ENCODE data around the gene OXER1.
A peak's percentile ranks its signal among the peaks of the same experiment; 100 is the strongest.
"Not testable (repeated sequence)": the region's sequence is repeated elsewhere in the genome, so short reads cannot be mapped to it uniquely, and the experiment has no call there.

Gene OXER1

DNA sequence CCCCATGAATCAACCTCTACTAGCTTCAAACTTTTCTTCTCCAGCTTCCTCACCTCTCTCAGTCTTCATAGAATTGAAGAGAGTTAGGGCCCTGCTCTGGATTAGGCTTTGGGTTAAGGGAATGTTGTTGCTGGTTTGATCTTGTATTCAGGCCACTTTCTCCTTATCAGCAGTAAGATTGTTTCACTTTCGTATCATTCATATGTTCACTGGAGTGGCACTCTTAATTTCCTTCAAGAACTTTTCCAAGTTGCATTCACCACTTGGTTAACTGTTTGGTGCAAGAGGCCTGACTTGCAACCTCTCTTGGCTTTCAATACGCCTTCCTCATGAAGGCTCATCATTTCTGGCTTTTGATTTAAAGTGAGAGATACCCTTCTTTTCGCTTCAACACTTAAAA, 22.8 kb downstream of the OXER1 start:
- Histone ChIP-seq H3K9me3 (no peaks in the 10 kb centered on the region), H3K36me3 (peaks cover 7 to 27% (median 9%) of the 10 kb centered on the region in 3 donors), H3K4me3 (no peak overlapping the region), H3K27me3 (no peaks in the 10 kb centered on the region), H3K4me1 (no peaks in the 10 kb centered on the region), H3K27ac (no peak overlapping the region)
- no peak for DNase-seq
- intact Hi-C loops (cut with DNase I; ENCODE audit: low total_unique reads), result no loop called here
- TF ChIP-seq, protein P1, sequence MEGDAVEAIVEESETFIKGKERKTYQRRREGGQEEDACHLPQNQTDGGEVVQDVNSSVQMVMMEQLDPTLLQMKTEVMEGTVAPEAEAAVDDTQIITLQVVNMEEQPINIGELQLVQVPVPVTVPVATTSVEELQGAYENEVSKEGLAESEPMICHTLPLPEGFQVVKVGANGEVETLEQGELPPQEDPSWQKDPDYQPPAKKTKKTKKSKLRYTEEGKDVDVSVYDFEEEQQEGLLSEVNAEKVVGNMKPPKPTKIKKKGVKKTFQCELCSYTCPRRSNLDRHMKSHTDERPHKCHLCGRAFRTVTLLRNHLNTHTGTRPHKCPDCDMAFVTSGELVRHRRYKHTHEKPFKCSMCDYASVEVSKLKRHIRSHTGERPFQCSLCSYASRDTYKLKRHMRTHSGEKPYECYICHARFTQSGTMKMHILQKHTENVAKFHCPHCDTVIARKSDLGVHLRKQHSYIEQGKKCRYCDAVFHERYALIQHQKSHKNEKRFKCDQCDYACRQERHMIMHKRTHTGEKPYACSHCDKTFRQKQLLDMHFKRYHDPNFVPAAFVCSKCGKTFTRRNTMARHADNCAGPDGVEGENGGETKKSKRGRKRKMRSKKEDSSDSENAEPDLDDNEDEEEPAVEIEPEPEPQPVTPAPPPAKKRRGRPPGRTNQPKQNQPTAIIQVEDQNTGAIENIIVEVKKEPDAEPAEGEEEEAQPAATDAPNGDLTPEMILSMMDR (IDR thresholded peaks at IDR 0.05), result no peak

DNA sequence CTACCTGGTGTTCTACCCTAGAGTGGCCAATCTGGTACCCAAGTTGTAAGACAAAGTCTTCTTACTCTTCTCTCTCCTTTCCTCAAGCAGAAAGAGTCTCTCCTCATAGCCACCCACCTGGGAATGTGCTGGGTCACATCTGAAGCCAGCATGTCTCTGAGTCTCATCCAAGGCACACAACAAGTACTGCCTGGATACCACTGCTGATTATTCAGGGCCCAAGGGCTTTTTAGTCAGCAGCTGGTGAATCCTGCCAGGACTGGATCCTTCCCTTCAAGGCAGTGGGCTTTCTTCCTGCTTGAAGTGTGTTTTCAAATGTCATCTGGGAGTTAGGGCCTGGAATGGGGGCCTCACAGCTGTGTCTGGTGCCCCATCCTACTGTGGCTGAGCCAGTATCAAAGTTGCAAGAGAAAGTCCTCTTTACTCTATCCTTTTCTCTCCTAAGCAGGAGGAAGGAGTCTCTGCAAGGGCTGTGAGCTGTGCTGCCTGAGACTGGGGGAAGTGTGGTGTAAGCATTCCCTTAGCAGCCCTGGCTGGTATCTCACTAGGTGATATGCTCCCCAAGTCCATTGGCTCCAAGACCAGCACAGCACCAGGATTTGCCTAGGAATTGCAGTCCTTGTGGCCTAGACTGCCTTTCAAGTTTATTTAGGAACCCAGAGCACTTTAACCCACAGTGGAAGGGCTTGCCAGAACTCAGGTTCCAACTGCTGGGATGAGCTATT, 27.2 kb downstream of the OXER1 start:
- DNase-seq, result no peak
- no peak overlapping the region for H3K4me3 ChIP-seq
- H3K27me3 ChIP-seq, result no peaks in the 10 kb centered on the region
- no peaks in the 10 kb centered on the region for H3K9me3 ChIP-seq
- peaks cover 17 to 45% (median 22%) of the 10 kb centered on the region in 3 donors for H3K36me3 ChIP-seq
- intact Hi-C loops (cut with DNase I; ENCODE audit: low total_unique reads), result no loop called here
- H3K27ac ChIP-seq, result no peak overlapping the region
- H3K4me1 ChIP-seq, result no peaks in the 10 kb centered on the region
- TF ChIP-seq, protein P1 (IDR thresholded peaks at IDR 0.05), result no peak

DNA sequence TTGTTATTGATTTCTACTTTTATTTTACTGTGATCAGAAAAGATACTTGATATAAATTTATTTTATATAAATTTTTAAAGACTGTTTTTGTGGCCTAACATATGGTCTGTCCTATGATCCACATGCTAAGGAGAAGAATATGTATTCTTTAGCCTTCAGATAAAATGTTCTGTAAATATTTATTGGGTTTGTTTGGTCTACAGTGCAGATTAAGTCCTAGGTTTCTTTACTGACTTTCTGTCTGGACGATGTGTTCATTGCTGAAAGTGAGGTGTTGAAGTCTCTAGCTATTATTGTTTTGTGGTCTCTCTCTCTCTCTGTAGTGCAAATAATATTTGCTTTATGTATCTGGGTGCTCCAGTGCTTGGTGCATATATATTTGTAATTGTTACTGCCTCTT, 30.1 kb downstream of the OXER1 start:
- no peak for DNase-seq
- Histone ChIP-seq H3K27ac (no peak overlapping the region), H3K27me3 (no peaks in the 10 kb centered on the region), H3K4me3 (no peak overlapping the region), H3K4me1 (no peaks in the 10 kb centered on the region), H3K36me3 (peaks cover 17 to 29% (median 22%) of the 10 kb centered on the region in 3 donors), H3K9me3 (peaks cover 0 to 10% (median 0%) of the 10 kb centered on the region in 3 donors)
- intact Hi-C loops (cut with DNase I; ENCODE audit: low total_unique reads), result no loop called here
- TF ChIP-seq, protein P1 (IDR thresholded peaks at IDR 0.05), result no peak

DNA sequence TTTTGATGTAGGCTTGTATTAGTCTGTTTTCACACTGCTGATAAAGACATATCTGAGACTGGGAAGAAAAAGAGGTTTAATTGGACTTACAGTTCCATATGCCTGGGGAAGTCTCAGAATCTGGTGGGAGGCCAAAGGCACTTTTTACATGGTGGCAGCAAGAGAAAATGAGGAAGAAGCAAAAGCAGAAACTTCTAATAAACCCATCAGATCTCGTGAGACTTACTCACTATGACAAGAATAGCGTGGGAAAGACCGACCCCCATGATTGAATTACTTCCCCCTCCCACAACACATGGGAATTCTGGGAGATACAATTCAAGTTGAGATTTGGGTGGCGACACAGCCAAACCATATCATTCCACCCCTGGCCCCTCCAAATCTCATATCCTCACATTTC, 32.6 kb downstream of the OXER1 start:
- intact Hi-C loops (cut with DNase I; ENCODE audit: low total_unique reads); DNase-seq; H3K27me3 ChIP-seq; H3K4me1 ChIP-seq; H3K27ac ChIP-seq; H3K4me3 ChIP-seq: not testable (repeated sequence)
- H3K9me3 ChIP-seq, result peaks cover 0 to 10% (median 0%) of the 10 kb centered on the region in 3 donors
- peaks cover 10 to 20% (median 17%) of the 10 kb centered on the region in 3 donors for H3K36me3 ChIP-seq

DNA sequence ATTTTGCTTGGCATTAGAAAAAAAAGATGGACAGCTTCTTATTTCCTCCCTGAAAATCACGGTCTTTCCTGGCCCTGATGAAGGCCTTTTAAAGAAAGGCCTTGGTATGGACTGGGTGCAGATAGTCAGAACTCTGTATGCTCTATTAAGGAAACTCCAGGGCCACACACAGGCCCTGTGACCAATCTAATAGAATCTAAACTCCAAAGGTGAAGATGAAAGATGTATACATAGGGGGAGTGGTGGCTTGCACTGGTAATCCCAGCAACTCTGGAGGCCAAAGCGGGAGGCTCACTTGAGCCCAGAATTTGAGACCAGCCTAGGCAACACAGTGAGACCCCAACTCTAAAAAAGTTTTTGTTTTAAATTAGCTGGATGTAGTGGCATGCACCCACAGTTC, 37.3 kb downstream of the OXER1 start:
- H3K4me1 ChIP-seq, result no peaks in the 10 kb centered on the region
- H3K36me3 ChIP-seq, result peaks cover 0 to 7% (median 5%) of the 10 kb centered on the region in 3 donors
- no peaks in the 10 kb centered on the region for H3K27me3 ChIP-seq
- no peak overlapping the region for H3K27ac ChIP-seq
- no peak for DNase-seq
- intact Hi-C loops (cut with DNase I; ENCODE audit: low total_unique reads), result no loop called here
- TF ChIP-seq, protein P1 (IDR thresholded peaks at IDR 0.05), result no peak
- H3K4me3 ChIP-seq, result no peak overlapping the region
- H3K9me3 ChIP-seq, result peaks cover 0 to 10% (median 0%) of the 10 kb centered on the region in 3 donors

DNA sequence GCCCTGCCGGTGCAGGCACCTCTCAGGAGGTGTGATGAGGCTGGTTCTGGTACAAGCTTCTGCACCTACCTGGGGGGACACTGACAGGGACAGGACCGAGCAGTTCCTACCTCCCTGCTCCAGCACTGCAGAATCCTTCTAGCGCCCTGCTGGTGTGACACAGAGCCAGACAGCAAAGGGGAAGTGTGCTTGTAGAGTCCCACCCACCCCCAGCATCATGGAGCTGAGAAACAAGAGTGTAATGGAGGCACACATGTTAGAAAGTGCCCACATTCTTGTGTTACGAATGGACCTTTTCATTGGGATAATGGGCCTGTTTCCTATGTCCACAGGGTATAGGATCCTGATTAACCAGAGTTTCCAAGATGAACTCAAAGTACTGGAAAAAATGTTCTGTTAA, 38.3 kb downstream of the OXER1 start:
- intact Hi-C loops (cut with DNase I; ENCODE audit: low total_unique reads), result no loop called here
- peak in 1 of 2 donors; percentile 34 for DNase-seq
- no peak overlapping the region for H3K27ac ChIP-seq
- H3K36me3 ChIP-seq, result peaks cover 0 to 7% (median 5%) of the 10 kb centered on the region in 3 donors
- no peaks in the 10 kb centered on the region for H3K27me3 ChIP-seq
- no peak overlapping the region for H3K4me3 ChIP-seq
- no peaks in the 10 kb centered on the region for H3K4me1 ChIP-seq
- H3K9me3 ChIP-seq, result peaks cover 0 to 10% (median 0%) of the 10 kb centered on the region in 3 donors
- TF ChIP-seq, protein P1 (IDR thresholded peaks at IDR 0.05), result no peak
